Pancreas (tissue), 10 donors: ENCODE measurements around the gene KDM4E. TPM values are rescaled to one million over a fixed set of nuclear protein-coding genes. Genes with fewer than 3 reads are reported as not detected.
"Not testable (repeated sequence)": the region's sequence is repeated elsewhere in the genome, so short reads cannot be mapped to it uniquely, and the experiment has no call there.

Experiments used
- ATAC-seq, 4 donors: fragments of 200-7000 bp; cut with Tn5 transposase; one replicate each; pipeline versions ENCODE4 v1.8.0 to v1.9.1; 2020; ENCODE audit warnings: mild to moderate bottlenecking in 4 of 4, moderate library complexity in 4 of 4
- DNase-seq, 6 donors: peaks; one replicate each; pipeline ENCODE4 v3.0.0-alpha.2; 2020
- FAIRE-seq: peaks from 2 replicates; lab custom pipeline; 2012; peaks lifted over from hg19 to GRCh38; lab: Jason Lieb, UNC
- H3K27ac ChIP-seq, 4 donors: fragments of 200-600 bp; sonication (generic); 1 replicate in 3 of 4; 2 replicates in 1 of 4; pipeline versions ENCODE4 v1.5.0 to v1.8.0; 2020
- H3K27me3 ChIP-seq, 4 donors: fragments of 200-600 bp; one replicate each; pipeline ENCODE4 v1.8.0; 2021
- H3K36me3 ChIP-seq, 3 donors: fragments of 200-600 bp; sonication (generic) in 1 of 3; one replicate each; pipeline versions ENCODE4 v1.5.0 to v1.8.0; 2020 to 2021
- H3K4me1 ChIP-seq, 3 donors: fragments of 200-600 bp; one replicate each; pipeline ENCODE4 v1.8.0; 2021
- H3K4me3 ChIP-seq, 4 donors: fragments of 200-600 bp; sonication (generic) in 2 of 4; one replicate each; pipeline versions ENCODE4 v1.5.0 to v1.8.0; 2020 to 2021
- H3K9me3 ChIP-seq, 4 donors: fragments of 200-600 bp; one replicate each; pipeline ENCODE4 v1.8.0; 2021
- CTCF ChIP-seq, 4 donors: fragments of 200-600 bp; sonication (generic) in 3 of 4; IDR thresholded peaks; one replicate each; pipeline versions ENCODE4 v1.5.0 to v1.8.0; 2021; ENCODE audit warnings: antibody characterized with exemption in 4 of 4
- WGBS, 2 donors: extraction: QIAGEN DNeasy Blood & Tissue Kit; methylation state at CpG; one replicate each; pipeline ENCODE4 v1.1.7; 2013; 5-methylcytosine and 5-hydroxymethylcytosine counted together
- intact Hi-C, 3 donors: fragments of 100-400 bp; cut with DNase I; formaldehyde crosslinking; loops; one replicate each; pipeline versions ENCODE4 v1.11.1 to v1.14.2; 2022
- polyA plus RNA-seq, 2 donors: library from polyadenylated mRNA; stranded (reverse); fragments of 200-250 nt; gene quantifications; one replicate each; pipeline ENCODE4 v1.2.3, GENCODE V29; 2013
- total RNA-seq, 6 donors: library from RNA; stranded (reverse); fragmentation: NEBNext Ultra II Directional in 4 of 6; extraction: Animal tissue kit (Norgen Biotek cat#: 25700) in 4 of 6; gene quantifications; one replicate each; pipeline versions ENCODE4 v1.2.1 to v1.2.4, GENCODE V29; 2021 to 2023
- donor health status: healthy with polysubstance abuse.
- donor health status: DM: no; HTN: no; CAD: no; lungs with moderate emphysema.
- donor health status: DM: no; HTN: no; CAD: no.
- donor health status: control.
- donor health status: control.
- donor health status: Bipolar disorder and iron deficiency.
- donor health status: DM: yes; HTN: yes; CAD: no.
- donor health status: DM: no; HTN: no; CAD: no.
- donor health status: DM: no; HTN: no; CAD: no.
- donor health status: DM: yes; HTN: yes; CAD: no.

KDM4E gene
- total and polyA plus RNA-seq, 8 donors, result not detected

- no peak for TF ChIP-seq CTCF (IDR thresholded peaks at IDR 0.05)
- Histone ChIP-seq H3K9me3 (no peaks in the 10 kb centered on the region), H3K27me3 (no peaks in the 10 kb centered on the region), H3K36me3 (no peaks in the 10 kb centered on the region), H3K4me1 (no peaks in the 10 kb centered on the region), H3K4me3 (no peak overlapping the region), H3K27ac (no peak overlapping the region)
- DNase-seq (no peak), ATAC-seq (no peak), FAIRE-seq (no peak)
- intact Hi-C loops, result no loop called here
Observed at GRCh38 chr11:95045812-95046211, 20.8 kb downstream of the KDM4E start.

GRCh38 chr11:95049122-95049521 lies 24.1 kb downstream of the KDM4E start, which contains the start of gene KDM4F:
Gene KDM4F (plus strand): TSS chr11:95049422.
- FAIRE-seq, ATAC-seq, H3K4me1 ChIP-seq, H3K27ac ChIP-seq, intact Hi-C loops, DNase-seq, H3K9me3 ChIP-seq, H3K4me3 ChIP-seq, H3K36me3 ChIP-seq, H3K27me3 ChIP-seq: not testable (repeated sequence)
- WGBS, 2 donors, result 63 to 75% methylated on average over 2 to 3 of the region's 3 CpGs

- WGBS, 2 donors, result 87 to 92% methylated on average over 22 of the region's 22 CpGs
Observed at GRCh38 chr11:95050595-95051202, 25.6 kb downstream of the KDM4E start.

GRCh38 chr11:95054356-95054755 lies 29.3 kb downstream of the KDM4E start:
- no peak for TF ChIP-seq CTCF (IDR thresholded peaks at IDR 0.05)
- ATAC-seq (no peak), DNase-seq (no peak), FAIRE-seq (no peak)
- Histone ChIP-seq H3K27ac (no peak overlapping the region), H3K36me3 (no peaks in the 10 kb centered on the region), H3K4me1 (no peaks in the 10 kb centered on the region), H3K4me3 (no peak overlapping the region), H3K27me3 (no peaks in the 10 kb centered on the region), H3K9me3 (no peaks in the 10 kb centered on the region)
- intact Hi-C loops, result no loop called here
- 40 to 46% methylated on average over 2 of the region's 2 CpGs for WGBS, 2 donors

More at GRCh38 chr11:95050595-95051202, 25.6 kb downstream of the KDM4E start:
- ATAC-seq, result no peak
- H3K27me3 ChIP-seq, result no peaks in the 10 kb centered on the region
- FAIRE-seq, result no peak
- H3K36me3 ChIP-seq, result no peaks in the 10 kb centered on the region
- H3K27ac ChIP-seq, result no peak overlapping the region
- no peaks in the 10 kb centered on the region for H3K9me3 ChIP-seq
- no peak overlapping the region for H3K4me3 ChIP-seq
- intact Hi-C loops, result no loop called here
- DNase-seq, result peak in 1 of 6 donors; percentile 55
- TF ChIP-seq CTCF (IDR thresholded peaks at IDR 0.05), result no peak
- H3K4me1 ChIP-seq, result no peaks in the 10 kb centered on the region

GRCh38 chr11:95055283-95055897 lies 30.3 kb downstream of the KDM4E start:
- FAIRE-seq, result no peak
- 40 to 46% methylated on average over 2 of the region's 2 CpGs for WGBS, 2 donors
- TF ChIP-seq CTCF (IDR thresholded peaks at IDR 0.05), result no peak
- Histone ChIP-seq H3K27me3 (no peaks in the 10 kb centered on the region), H3K9me3 (no peaks in the 10 kb centered on the region), H3K27ac (no peak overlapping the region), H3K4me3 (no peak overlapping the region), H3K4me1 (no peaks in the 10 kb centered on the region), H3K36me3 (no peaks in the 10 kb centered on the region)
- no peak for ATAC-seq
- DNase-seq, result no peak
- intact Hi-C loops, result no loop called here
